ENCODE results near the gene ITGA11. TPM values are rescaled to one million over a fixed set of nuclear protein-coding genes. Genes with fewer than 3 reads are reported as not detected.

The ITGA11 gene
- total RNA-seq, 1 donor from 2014 or later = not detected

- Mint-ChIP-seq H3K4me1 (ENCODE audit: low read depth) (peaks cover 13% of the 10 kb centered on the region), H3K36me3 (ENCODE audit: insufficient read depth) (no peaks in the 10 kb centered on the region), H3K9me3 (ENCODE audit: low read depth) (no peaks in the 10 kb centered on the region), H3K27ac (no peak overlapping the region), H3K4me3 (ENCODE audit: low read depth) (no peak overlapping the region), H3K27me3 (no peaks in the 10 kb centered on the region)
- DNase-seq (ENCODE audit: low spot score, unreplicated experiment) = no peak
- TF ChIP-seq CTCF (IDR thresholded peaks at IDR 0.05; ENCODE audit: unreplicated experiment) = no peak
Measured at GRCh38 chr15:68261241-68261640, 170.7 kb downstream of the ITGA11 start.

- H3K4me3 Mint-ChIP-seq (ENCODE audit: low read depth) = no peak overlapping the region
- no peak for TF ChIP-seq CTCF (IDR thresholded peaks at IDR 0.05; ENCODE audit: unreplicated experiment)
- peaks cover 10% of the 10 kb centered on the region for H3K4me1 Mint-ChIP-seq (ENCODE audit: low read depth)
- no peak overlapping the region for H3K27ac Mint-ChIP-seq
- H3K36me3 Mint-ChIP-seq (ENCODE audit: insufficient read depth) = no peaks in the 10 kb centered on the region
- H3K27me3 Mint-ChIP-seq = peaks cover 4% of the 10 kb centered on the region
- no peak for DNase-seq (ENCODE audit: low spot score, unreplicated experiment)
- H3K9me3 Mint-ChIP-seq (ENCODE audit: low read depth) = no peaks in the 10 kb centered on the region
Measured at GRCh38 chr15:68259883-68260282, 172.1 kb downstream of the ITGA11 start.

GRCh38 chr15:68258692-68259091, 173.3 kb downstream of the ITGA11 start:
- H3K27me3 Mint-ChIP-seq = peaks cover 8% of the 10 kb centered on the region
- DNase-seq (ENCODE audit: low spot score, unreplicated experiment) = no peak
- H3K4me1 Mint-ChIP-seq (ENCODE audit: low read depth) = peaks cover 4% of the 10 kb centered on the region
- TF ChIP-seq CTCF (IDR thresholded peaks at IDR 0.05; ENCODE audit: unreplicated experiment) = no peak
- no peak overlapping the region for H3K27ac Mint-ChIP-seq
- no peaks in the 10 kb centered on the region for H3K9me3 Mint-ChIP-seq (ENCODE audit: low read depth)
- no peaks in the 10 kb centered on the region for H3K36me3 Mint-ChIP-seq (ENCODE audit: insufficient read depth)
- no peak overlapping the region for H3K4me3 Mint-ChIP-seq (ENCODE audit: low read depth)

GRCh38 chr15:68256675-68257450, 175.1 kb downstream of the ITGA11 start:
- Mint-ChIP-seq H3K27me3 (peaks cover 8% of the 10 kb centered on the region), H3K4me1 (ENCODE audit: low read depth) (peaks cover 2% of the 10 kb centered on the region), H3K4me3 (ENCODE audit: low read depth) (peak overlapping the region; percentile 75), H3K9me3 (ENCODE audit: low read depth) (no peaks in the 10 kb centered on the region), H3K36me3 (ENCODE audit: insufficient read depth) (no peaks in the 10 kb centered on the region), H3K27ac (peak overlapping the region; percentile 96)
- TF ChIP-seq CTCF (IDR thresholded peaks at IDR 0.05; ENCODE audit: unreplicated experiment) = peak; percentile 8
- peak; percentile 87 for DNase-seq (ENCODE audit: low spot score, unreplicated experiment)

GRCh38 chr15:68252925-68253534, 178.9 kb downstream of the ITGA11 start:
- H3K27ac Mint-ChIP-seq = no peak overlapping the region
- no peaks in the 10 kb centered on the region for H3K9me3 Mint-ChIP-seq (ENCODE audit: low read depth)
- peak; percentile 78 for TF ChIP-seq CTCF (IDR thresholded peaks at IDR 0.05; ENCODE audit: unreplicated experiment)
- H3K4me1 Mint-ChIP-seq (ENCODE audit: low read depth) = peaks cover 2% of the 10 kb centered on the region
- peaks cover 8% of the 10 kb centered on the region for H3K27me3 Mint-ChIP-seq
- no peaks in the 10 kb centered on the region for H3K36me3 Mint-ChIP-seq (ENCODE audit: insufficient read depth)
- no peak for DNase-seq (ENCODE audit: low spot score, unreplicated experiment)
- no peak overlapping the region for H3K4me3 Mint-ChIP-seq (ENCODE audit: low read depth)
